Hippocampal formation (tissue), 2 donors: ENCODE measurements around the gene TM4SF1.

Experiments used
- DNase-seq, 2 donors: peaks; one replicate each; lab custom pipeline; 2025; lab: John Stamatoyannopoulos, UW

Gene TM4SF1, protein sequence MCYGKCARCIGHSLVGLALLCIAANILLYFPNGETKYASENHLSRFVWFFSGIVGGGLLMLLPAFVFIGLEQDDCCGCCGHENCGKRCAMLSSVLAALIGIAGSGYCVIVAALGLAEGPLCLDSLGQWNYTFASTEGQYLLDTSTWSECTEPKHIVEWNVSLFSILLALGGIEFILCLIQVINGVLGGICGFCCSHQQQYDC

DNA sequence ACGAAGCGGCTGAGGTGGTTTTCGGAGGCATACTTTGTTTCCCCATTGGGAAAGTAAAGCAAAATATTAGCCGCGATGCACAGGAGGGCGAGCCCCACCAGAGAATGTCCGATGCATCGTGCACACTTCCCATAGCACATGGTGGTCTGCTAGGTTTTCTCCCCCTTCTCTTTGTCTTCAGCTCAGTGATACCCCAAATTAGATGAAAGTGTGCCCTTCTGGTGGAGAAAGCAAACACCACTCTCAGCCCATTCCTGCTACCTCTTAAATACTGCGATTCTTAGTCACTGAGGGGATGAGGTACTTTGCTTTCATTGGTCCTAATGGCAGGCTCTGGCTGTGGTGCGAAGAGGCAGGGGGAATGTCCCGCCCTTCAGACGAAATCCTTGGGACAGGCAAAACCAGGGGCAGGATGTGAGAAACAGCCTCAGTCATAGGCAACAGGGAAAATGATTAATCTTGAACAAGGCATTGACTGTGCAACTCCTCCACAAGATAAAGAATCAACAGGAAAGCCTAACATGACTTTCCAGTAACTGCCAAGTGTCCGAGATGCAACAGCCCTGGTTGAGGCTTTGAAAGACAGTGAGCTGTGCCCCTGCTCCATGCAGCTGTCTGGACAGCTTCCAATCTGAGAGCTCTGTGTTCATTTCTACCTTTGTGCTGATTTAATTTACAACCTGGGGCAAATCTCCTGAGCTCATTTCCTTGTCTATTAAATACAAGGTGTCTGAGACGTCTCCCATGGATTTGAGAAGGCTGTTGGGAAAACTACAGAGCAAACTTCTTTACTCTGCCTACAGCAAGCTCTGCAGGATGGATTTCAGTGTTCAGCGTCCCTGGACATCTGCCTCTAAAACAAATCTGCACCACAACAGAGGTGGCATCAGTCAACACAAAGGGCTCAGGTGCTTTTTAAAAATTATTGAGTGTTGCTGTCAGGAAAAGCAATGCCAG, at the start of gene TM4SF1:
Gene TM4SF1 (minus strand): TSS at position 242 of the 957 bp plus-strand sequence. CDS start 102 bp downstream, at position 140.
- no peak for DNase-seq

DNA sequence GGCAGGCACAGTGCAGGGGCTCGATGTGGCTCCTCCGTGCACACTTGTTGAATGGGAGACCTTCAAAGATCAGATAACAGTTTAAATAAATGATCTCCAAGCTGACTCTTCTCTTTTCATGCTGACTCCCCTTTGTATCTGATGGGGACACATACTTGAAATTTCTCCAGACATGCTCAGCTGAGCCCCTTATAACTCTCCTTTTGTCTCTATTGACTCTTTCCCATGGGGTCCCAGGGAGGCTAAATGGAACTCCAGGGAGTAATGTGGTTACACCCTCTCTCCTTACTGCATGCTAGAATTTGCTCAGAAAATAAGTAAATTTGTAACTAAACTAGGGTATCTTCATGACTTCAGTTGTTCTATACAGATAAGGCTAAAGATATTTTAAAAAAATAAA, 48.9 kb upstream of the TM4SF1 start:
- no peak for DNase-seq

DNA sequence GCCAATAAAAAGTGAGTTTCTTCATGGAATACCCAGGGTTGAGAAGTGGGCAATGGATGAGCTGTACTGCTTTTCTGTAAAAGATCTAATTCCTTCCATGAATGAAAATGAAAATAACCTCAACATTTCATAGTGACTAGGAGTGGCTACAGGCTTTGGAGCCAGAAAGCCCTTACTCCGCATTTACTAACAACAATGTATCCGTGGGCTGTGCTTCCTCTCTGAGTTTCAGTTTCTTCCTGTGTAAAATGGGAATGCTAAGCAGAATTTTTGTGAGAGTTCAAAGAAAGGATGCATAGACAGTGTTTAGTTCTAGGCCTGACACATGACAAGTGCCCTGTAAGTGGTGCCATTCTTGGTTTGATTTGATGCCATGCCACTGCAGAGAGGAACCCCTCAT, 47.5 kb upstream of the TM4SF1 start:
- no peak for DNase-seq

DNA sequence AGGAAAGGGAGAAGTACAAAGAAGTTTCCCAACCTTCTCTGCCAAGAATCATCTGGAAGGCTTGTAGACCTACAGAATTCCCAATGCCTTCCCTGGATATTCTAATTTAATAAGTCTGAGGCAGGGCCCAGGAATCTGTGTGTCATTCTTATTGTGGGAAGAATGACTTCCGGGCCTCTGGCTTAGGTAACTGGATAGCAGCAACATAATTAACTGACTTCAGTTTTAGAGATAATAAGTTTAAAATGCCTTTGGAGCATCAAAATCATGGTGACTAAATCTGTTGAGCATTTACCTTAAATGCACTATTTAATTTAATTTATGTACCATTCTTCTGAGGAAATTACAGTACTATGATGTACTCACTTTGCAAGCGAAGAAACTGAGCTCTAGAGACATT, 44.3 kb upstream of the TM4SF1 start:
- DNase-seq: no peak

DNA sequence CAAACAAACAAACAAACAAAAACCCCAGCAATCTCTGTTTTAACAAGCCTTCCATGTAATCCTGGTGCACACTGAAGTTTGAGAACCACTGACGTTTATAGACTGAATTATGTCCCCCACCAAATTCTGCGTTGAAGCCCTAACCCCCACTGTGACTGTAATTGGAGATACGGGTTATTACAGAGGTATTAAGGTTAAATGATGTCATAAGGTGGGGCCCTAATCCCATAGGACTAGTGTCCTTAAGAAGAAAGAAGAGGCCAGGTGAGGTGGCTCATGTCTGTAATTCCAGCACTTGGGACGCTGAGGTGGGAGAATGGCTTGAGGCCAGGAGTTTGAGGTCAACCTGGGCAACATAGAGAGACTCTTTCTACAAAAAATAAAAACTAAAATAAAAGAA, 42.4 kb upstream of the TM4SF1 start:
- no peak for DNase-seq

DNA sequence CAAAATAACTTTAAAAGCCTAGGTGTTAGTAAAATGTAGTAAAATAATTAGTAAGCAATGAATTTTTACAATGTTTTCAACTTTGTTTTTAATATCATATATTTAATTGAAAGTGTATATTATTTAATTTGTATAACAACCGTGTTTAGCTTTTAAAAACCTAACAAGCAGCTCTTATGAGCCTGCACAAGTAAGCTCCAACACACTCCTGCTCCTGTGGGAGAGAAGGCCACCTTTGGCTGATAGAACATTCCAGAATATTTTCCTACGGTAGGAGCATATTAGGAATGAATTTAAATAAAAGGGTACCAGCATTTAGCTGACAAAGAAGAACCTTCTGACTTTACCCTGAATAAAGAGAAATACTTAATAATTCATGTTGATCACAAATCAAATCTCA, 40.3 kb upstream of the TM4SF1 start:
- no peak for DNase-seq

DNA sequence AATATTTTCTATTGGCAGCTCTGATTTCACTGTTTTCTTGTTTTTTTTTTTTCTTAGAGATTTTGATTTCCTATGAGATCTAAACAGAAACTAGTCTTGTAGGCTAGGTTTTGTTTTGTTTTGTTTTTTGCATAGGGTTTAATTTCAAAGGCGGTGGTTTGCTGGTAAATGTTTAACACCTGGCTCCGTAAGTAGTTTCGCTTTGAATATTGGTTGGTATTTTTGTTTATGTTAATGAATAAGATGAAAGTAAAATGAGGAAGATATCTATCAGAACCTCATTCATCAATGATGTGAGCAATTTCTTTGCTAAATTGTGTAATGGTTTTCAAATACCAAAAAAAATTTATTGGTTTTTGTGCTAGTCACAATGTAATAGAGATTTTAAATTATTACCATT, 39.7 kb upstream of the TM4SF1 start:
- DNase-seq: no peak

DNA sequence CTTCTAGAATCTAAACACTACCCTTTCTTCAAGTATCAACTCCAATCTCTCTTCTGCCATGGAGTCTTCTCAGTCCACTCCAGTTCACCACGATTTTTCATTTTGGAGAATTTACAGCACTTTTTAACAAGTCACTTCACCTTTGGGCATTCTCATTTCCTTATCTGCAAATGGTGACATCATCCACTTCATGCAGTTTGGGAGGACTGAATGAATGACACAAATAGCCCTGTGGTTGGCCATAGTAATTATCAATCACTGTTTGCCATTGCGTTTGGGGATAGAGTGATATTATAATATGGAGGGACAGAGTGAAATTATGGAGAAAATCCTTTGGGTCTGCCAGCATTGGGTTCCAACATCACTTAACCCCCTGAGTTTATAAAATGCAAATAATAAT, 38.0 kb upstream of the TM4SF1 start:
- DNase-seq: no peak

DNA sequence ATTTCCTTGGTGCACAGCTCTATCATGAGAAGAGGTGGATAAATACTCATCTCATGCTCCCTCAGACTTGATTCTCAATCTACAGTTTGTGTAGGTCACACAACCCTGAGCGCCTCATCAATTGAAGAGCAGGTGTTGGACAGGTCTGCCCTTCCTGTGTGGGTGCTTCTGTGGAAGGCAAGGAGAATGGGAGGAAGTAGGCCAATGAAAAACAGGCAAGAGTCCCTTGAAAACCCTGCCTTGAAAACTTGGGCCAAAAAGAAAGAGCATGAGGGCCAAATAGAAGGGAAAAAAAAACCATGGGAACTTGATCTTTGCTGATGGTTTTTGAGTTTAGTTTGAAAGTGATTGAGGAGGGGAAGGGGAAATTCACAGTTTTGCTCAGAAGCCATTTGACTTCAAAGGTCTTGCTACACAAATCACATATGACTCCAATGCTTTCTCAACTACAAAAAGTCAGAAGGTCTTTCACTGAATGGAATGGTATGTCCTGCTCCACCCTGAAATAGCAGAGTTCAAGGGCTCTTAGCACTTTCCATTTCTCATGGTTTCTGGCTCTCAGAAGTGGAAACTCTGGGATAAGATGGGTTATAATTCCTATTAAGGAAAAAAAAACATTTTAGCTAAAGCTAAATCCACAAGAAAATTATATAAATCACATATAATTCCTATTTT, 37.2 kb upstream of the TM4SF1 start:
- no peak for DNase-seq

DNA sequence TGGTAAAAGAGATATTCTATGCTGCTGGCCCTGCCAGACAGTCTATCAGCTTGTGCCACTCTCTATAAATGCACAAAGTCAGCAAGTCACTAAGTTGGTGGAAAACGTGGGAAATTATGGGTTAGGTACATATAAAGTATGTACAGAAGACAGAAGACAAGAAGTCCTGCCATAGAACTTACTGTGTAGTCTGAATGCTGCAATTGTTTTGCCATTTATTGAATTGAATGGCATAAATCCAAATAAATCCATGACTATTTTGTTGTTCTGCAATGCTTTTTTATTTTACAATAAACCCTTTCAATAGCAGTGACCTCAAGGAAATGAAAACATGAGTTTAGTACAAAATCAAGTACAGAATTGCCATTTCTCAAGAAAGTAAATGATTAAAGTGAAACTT, 34.1 kb upstream of the TM4SF1 start:
- no peak for DNase-seq

DNA sequence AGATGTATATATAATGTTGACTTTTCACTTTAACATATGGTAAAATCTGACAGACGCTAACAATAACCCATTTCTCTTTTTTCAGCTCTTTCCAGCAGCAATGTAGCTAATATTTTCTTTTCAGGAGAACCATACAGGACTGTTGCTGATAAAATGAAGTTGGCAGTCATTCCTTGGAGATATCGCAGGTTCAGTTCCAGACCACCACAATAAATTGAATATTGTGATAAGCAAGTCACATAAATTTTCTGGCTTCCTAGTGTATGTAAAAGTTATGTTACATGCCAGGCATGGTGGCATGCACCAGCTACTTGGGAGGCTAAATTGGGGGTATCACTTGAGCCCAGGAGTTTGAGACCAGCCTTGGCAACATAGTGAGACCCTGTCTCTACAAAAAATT, 31.9 kb upstream of the TM4SF1 start:
- no peak for DNase-seq

DNA sequence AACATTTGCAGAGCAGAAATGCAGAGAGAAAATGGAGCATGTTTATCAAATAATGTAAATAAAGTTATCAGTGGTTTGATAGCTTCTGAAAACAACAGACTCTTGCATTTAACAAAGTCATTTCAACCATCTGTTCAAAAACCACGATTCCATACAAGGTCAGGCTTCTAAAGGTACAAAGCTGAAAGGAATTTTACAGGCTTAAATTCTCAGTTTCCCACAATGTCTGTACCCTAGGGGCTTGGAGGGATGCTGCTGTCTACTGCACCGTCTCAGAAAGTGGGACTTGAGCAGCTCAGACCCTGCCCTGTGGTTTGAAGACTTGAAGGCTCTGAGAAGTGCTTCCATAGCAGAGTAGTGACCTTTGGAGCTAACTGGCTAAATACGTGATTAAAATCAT, 30.4 kb upstream of the TM4SF1 start:
- DNase-seq: no peak

DNA sequence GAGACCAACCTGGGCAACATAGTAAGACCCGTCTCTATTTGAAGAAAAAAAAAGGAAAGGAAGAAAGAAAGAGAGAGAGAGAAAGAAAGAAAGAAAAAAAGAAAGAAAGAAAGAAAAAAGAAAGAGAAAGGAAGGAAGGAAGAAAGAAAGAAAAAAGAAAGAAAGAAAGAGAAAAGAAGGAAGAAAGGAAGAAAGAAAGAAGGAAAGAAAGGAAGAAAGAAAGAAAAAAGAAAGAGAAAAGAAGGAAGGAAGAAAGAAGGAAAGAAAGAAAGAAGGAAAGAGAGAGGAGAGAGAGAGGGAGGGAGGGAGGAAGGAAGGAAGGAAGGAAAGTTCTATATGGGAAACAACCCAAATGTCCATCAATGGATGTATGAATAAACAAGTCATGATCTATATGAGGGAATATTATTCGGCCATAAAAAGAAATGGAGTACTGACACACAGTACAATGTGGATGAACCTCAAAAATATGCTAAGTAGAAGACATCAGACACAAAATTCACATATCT, 28.8 kb upstream of the TM4SF1 start:
- no peak for DNase-seq

DNA sequence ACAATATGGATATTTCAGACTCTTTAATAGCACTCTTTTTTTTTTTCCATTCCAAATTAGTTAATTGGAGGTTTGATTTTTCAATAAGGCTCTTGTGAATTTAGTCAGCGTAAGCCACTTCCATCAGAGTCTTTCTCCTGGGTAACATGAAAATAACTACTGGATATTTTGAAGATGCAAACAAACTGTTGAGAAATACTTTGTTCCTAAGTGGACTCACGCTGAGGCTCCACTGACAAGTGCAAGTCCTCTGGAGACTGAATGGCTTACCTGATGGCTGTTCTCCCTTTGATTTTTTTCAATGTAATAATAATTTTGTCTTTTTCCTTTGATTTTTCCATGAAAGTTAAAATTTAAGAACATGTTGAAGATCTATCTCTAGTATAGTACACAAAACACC, 26.0 kb upstream of the TM4SF1 start:
- DNase-seq: no peak

DNA sequence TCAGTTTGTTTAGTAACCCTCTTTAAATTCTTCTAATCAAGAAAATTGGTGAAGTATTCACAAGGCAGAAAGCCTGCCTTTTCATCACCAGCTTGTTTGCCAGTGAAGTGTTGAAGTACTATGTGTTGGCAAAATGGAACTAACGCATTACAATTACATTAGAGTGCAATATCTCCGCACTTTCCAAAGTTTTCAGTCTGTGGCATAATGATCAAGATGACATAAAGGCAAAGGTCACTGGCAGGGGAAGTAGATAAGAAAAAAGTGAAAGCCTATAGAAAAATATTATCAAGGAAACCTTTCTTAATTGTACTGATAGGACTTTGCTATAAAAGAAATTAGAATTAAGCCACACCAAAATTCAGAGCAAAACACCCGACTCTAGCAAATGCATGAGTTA, 25.0 kb upstream of the TM4SF1 start:
- DNase-seq: no peak

DNA sequence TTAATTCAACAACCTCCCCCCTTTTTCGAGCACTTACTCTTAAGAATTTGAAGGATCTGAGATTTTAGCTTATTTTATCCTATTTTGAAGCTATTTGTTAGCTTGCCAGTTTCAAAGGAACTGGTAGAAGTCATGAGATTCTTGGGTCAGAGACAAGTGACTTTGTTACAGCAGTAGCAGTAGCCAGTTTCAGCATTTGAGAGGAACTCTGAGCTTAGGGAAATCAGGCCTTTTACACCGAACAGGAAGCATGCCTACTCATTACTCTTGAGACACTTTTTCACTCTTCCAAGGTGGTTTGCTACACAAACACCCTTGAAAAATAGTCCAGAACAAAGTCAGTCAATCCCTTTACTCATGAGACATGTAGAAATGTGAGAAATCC, 24.5 kb upstream of the TM4SF1 start:
- no peak for DNase-seq

DNA sequence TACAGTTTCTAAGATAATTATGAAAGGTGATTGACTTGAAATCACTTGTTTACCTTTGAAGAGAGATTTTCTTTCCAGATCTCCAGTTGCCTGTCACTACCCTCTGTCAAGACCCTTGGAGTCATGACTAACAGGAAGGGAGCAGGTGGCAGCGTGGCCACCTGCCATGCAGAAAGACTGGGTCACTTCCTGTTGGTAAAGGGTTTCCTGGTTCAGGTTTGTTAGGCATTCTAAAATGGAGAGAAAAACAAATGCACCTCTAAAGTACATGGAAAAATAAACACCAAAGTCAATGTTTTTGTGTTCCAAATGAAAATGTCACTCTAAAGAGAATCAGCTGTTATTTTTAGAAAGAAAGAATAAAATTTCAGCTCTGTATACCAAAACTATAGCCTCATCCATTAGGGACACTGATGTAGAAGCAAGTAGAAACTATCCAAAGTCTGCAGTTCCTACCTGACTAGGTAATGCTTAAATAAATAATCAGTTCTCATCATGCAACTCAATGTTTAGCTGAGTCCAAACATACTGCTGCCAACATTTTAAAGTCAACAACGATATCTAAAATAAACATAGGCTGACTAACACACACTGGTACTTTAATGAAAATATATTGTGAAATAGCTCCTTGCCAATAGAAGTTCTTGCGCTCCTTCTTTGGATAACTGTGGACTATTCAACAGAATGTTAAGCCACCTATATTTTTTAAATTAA, 23.9 kb upstream of the TM4SF1 start:
- no peak for DNase-seq

DNA sequence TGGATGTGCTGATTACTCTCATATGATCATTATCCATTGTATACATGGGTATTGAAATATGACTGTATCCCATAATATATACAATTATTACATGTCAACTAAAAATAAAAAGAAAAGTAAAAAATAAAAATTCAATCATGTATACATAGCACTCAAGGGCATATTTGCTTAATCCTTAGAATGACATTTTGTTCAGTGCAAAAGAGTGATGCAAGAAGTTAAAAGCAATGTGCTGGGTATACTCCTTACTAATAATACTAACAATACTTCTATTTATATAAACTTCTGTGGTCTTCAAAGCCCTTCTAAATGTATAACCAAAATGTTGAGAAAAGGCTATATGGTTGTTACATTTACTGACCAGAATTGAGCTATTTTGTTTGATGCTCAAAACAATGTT, 23.2 kb upstream of the TM4SF1 start:
- DNase-seq: no peak

DNA sequence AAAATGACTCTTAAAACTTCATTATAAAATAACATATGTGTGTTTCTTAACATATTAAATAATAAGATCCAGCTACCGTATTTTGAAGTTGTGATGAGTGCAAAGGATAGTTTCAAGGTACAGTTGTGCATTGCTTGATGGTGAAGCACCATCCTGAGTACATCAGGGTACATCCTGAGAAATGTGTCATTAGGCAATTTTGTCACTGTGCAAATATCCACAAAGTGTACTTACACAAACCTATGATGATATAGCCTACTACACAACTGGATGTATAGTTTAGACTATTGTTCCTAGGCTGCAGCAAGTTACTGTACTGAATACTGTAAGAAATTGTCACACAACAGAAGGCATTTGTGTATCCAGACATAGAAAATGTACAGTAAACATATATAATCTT, 20.8 kb upstream of the TM4SF1 start:
- DNase-seq: no peak

DNA sequence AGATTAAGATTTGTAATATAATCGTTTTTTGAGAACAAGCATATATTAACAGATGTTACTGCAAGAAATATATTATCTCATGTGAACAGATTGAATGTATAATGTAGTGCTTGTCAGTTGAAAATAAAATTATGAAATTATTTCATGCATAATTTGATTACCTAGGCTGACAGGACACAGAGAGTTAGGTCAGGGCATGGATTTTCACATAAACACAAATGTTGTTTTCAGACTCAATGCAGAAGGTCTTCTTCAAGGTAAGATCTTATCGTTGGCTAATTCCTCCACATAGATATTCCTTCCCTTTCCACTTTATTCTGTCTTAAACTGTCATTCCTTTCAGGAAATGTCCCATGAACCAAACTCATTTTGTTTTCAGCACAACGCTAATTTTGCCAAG, 20.1 kb upstream of the TM4SF1 start:
- no peak for DNase-seq

DNA sequence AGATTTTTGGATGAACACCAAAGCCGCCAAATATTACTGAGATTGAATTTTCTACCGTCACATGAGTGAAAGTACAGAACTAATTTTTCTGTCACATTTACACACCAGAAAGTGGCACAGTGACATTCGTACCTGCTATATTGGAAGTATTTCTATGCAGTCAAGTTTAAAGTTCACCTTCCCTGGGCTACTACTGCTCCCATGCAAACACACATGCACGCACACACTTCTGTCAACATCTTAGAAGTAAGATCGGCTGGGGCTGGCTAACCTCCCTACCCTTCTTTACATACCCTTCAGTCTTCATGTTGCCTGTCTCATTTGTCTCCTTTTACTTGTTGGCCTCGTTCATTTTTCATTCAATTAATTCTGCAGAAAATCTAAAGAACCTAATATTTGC, 19.0 kb upstream of the TM4SF1 start:
- no peak for DNase-seq
